Esophagus (tissue), 2 donors: ENCODE results near the gene IDI1. TPM values are rescaled to one million over a fixed set of nuclear protein-coding genes. Genes with fewer than 3 reads are reported as not detected.

Experiments used
- H3K27ac ChIP-seq, 2 donors: one replicate each; pipeline ENCODE4 v1.5.1; 2013; ENCODE audit warnings: low read depth in 2 of 2, mild to moderate bottlenecking in 2 of 2, inconsistent platforms in 1 of 2, low read length in 1 of 2, moderate library complexity in 1 of 2
- H3K27me3 ChIP-seq, 2 donors: one replicate each; pipeline ENCODE4 v1.6.1; 2013; ENCODE audit warnings: low read length in 2 of 2, control low read depth in 1 of 2, mild to moderate bottlenecking in 1 of 2; ENCODE audit not compliant: insufficient read depth in 2 of 2, control insufficient read depth in 1 of 2
- H3K36me3 ChIP-seq, 2 donors: one replicate each; pipeline ENCODE4 v1.6.1; 2013; ENCODE audit warnings: low read length in 1 of 2; ENCODE audit not compliant: control insufficient read depth in 2 of 2, insufficient read depth in 2 of 2
- H3K4me1 ChIP-seq, 2 donors: one replicate each; pipeline ENCODE4 v1.6.1; 2013; ENCODE audit warnings: low read length in 1 of 2; ENCODE audit not compliant: control insufficient read depth in 2 of 2, insufficient read depth in 2 of 2
- H3K4me3 ChIP-seq, 2 donors: one replicate each; pipeline ENCODE4 v1.5.1; 2013; ENCODE audit warnings: low read length in 2 of 2, mild to moderate bottlenecking in 2 of 2, low read depth in 1 of 2, moderate library complexity in 1 of 2
- H3K9me3 ChIP-seq, 2 donors: one replicate each; pipeline ENCODE4 v1.6.1; 2013; ENCODE audit warnings: mild to moderate bottlenecking in 2 of 2, low read depth in 1 of 2, low read length in 1 of 2, moderate library complexity in 1 of 2; ENCODE audit not compliant: control insufficient read depth in 2 of 2, insufficient read depth in 1 of 2
- WGBS, 2 donors: extraction: QIAGEN DNeasy Blood & Tissue Kit; methylation state at CpG; one replicate each; pipeline ENCODE4 v1.1.7; 2013; 5-methylcytosine and 5-hydroxymethylcytosine counted together
- polyA plus RNA-seq, 2 donors: library from polyadenylated mRNA; stranded (reverse); fragments of 200-250 nt; gene quantifications; one replicate each; pipeline ENCODE4 v1.2.3, GENCODE V29; 2013
- donor health status: healthy with polysubstance abuse.
- donor health status: Bipolar disorder and iron deficiency.

IDI1 gene
- polyA plus RNA-seq, 2 donors, result 44.5 to 51.4 TPM

DNA sequence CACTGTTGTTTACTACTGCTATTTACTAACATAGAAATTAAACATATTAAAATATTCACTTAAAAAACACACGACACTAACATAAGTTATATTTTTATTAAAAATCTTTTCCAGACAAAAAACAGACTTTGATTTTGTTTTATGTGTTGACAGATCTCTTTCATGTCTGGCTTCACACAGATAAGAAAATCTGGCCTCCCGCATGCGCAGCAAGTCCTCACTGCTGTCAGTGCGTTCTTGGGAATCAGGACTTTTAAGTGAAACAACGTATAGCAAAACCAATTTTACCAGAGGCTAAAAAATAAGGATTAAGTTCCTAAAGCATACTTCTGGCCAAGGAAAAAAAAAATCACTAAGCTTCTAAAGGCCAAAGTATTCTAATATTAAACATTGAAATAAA, 1.2 kb upstream of the IDI1 start:
- no peaks in the 10 kb centered on the region for H3K27me3 ChIP-seq
- H3K4me1 ChIP-seq, result peaks cover 3 to 8% of the 10 kb centered on the region in 2 donors
- no peaks in the 10 kb centered on the region for H3K9me3 ChIP-seq
- WGBS, 2 donors, result 26 to 31% methylated on average over 5 of the region's 5 CpGs
- peaks cover 0 to 3% of the 10 kb centered on the region in 2 donors for H3K36me3 ChIP-seq
- peak overlapping the region; percentile 96 to 100 for H3K27ac ChIP-seq
- H3K4me3 ChIP-seq, result peak overlapping the region; percentile 77 to 96

DNA sequence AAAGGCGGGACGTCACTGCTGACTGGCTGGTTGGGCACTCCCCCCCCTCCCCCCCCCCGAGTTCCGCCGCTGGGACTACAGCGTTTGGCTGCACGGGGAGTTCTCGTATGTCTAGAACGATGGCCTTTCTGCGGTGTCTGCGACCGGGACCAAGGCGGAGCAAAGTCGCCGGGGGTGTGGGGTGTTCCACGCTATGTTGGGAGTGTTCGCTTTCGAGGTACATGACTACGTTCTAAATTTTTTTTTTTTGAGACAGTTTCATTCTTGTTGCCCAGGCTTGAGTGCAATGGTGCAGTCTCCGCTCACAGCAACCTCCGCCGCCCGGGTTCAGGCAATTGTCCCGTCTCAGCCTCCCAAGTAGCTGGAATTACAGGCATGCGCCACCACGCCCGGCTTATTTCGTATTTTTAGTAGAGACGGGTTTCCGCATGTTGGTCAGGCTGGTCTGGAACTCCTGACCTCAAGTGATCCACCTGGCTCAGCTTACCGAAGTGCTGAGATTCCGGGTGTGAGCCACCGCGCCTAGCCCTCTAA, 573 bp upstream of the IDI1 start:
- no peaks in the 10 kb centered on the region for H3K9me3 ChIP-seq
- H3K4me1 ChIP-seq, result peaks cover 0 to 8% of the 10 kb centered on the region in 2 donors
- H3K4me3 ChIP-seq, result peak overlapping the region; percentile 77 to 96
- no peaks in the 10 kb centered on the region for H3K27me3 ChIP-seq
- H3K27ac ChIP-seq, result peak overlapping the region; percentile 96 to 100
- peaks cover 0 to 3% of the 10 kb centered on the region in 2 donors for H3K36me3 ChIP-seq
- 0 to 1% methylated on average over 32 to 34 of the region's 34 CpGs for WGBS, 2 donors

DNA sequence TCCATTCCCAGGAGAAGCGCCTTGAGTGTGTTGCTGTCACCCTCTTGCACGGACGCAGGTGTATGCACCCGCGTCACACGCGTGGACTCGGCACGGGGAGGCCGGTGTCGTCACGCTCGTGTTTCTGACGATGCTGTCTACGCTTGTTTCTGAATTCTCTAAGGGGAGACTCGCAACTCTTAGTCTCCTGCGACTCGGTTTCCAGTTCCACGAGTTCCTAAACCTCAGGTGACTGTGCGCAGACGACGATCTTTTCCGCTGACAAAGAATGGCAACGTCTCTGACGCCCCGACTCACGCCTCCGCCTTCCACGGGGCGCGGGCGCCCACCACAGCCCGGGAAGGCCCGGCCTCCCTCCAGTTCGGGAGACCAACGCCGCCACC, 579 bp downstream of the IDI1 start:
- 0% methylated on average over 37 of the region's 37 CpGs for WGBS, 2 donors
- no peaks in the 10 kb centered on the region for H3K9me3 ChIP-seq
- H3K4me1 ChIP-seq, result peaks cover 0 to 8% of the 10 kb centered on the region in 2 donors
- H3K27ac ChIP-seq, result peak overlapping the region; percentile 96 to 100
- H3K27me3 ChIP-seq, result no peaks in the 10 kb centered on the region
- peaks cover 0 to 4% of the 10 kb centered on the region in 2 donors for H3K36me3 ChIP-seq
- H3K4me3 ChIP-seq, result peak overlapping the region; percentile 77 to 96

DNA sequence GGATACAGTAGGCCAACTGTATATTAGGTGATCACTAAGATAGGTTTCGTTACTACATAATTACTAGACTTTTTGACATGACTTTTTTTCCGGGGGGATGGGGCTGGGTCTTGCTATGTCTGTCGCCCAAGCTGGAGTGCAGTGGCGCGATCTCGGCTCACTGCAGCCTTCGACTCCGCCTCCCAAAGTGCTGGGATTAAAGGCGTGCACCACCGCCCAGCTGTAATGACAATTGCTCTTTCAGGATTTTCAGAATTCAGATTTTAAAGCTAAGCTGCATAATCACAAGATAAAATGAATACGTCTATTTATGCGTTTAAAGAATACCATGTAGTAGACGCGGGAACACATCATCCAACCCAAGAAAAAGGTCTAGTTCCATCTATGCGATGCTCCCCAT, 982 bp downstream of the IDI1 start:
- WGBS, 2 donors, result 4% methylated on average over 15 of the region's 15 CpGs

DNA sequence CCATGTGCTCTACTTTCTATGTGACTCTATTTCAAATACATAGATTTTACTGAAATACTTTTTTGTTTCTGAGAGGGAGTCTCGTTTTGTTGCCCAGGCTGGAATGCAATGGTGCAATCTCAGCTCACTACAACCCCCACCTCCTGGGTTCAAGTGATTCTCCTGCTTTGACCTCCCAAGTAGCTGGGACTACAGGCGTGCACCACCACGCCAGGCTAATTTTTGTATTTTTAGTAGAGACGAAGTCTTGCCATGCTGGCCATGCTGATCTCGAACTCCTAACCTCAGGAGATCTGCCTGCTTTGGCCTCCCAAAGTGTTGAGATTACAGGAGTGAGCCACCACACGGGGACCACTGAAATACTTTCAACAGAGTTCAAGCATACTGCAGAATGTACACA, 3.5 kb downstream of the IDI1 start:
- peaks cover 0 to 7% of the 10 kb centered on the region in 2 donors for H3K36me3 ChIP-seq
- H3K4me3 ChIP-seq, result no peak overlapping the region
- H3K9me3 ChIP-seq, result no peaks in the 10 kb centered on the region
- H3K4me1 ChIP-seq, result peaks cover 0 to 6% of the 10 kb centered on the region in 2 donors
- H3K27ac ChIP-seq, result no peak overlapping the region
- H3K27me3 ChIP-seq, result no peaks in the 10 kb centered on the region
- 84 to 85% methylated on average over 6 of the region's 6 CpGs for WGBS, 2 donors

More for the DNA sequence above, 982 bp downstream of the IDI1 start:
- peak overlapping the region; percentile 77 to 96 for H3K4me3 ChIP-seq
- H3K36me3 ChIP-seq, result peaks cover 0 to 5% of the 10 kb centered on the region in 2 donors
- no peaks in the 10 kb centered on the region for H3K27me3 ChIP-seq
- no peaks in the 10 kb centered on the region for H3K9me3 ChIP-seq
- H3K4me1 ChIP-seq, result peaks cover 0 to 8% of the 10 kb centered on the region in 2 donors
- peak overlapping the region; percentile 96 to 100 for H3K27ac ChIP-seq

DNA sequence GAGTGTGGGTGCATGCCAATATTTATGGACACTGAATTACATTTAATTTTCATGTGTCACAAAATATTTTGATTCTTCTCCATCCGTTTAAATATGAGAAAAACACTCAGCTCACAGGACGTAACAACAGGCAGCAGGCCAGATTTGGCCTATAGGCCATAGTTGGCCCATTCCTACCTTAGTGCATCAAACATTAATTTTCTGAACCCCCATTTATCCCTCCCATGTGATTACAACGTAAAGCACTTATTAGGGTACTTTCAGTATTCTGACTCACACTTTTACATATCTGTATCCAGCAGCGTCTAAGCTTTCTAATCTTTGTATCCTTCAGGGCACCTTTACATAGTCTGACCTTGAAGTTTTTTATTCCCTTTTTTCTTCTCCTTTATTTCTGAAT, 4.0 kb downstream of the IDI1 start:
- no peaks in the 10 kb centered on the region for H3K9me3 ChIP-seq
- H3K27me3 ChIP-seq, result no peaks in the 10 kb centered on the region
- H3K27ac ChIP-seq, result no peak overlapping the region
- no peak overlapping the region for H3K4me3 ChIP-seq
- H3K4me1 ChIP-seq, result peaks cover 0 to 6% of the 10 kb centered on the region in 2 donors
- H3K36me3 ChIP-seq, result peaks cover 0 to 10% of the 10 kb centered on the region in 2 donors
- 70 to 79% methylated on average over 4 of the region's 4 CpGs for WGBS, 2 donors

DNA sequence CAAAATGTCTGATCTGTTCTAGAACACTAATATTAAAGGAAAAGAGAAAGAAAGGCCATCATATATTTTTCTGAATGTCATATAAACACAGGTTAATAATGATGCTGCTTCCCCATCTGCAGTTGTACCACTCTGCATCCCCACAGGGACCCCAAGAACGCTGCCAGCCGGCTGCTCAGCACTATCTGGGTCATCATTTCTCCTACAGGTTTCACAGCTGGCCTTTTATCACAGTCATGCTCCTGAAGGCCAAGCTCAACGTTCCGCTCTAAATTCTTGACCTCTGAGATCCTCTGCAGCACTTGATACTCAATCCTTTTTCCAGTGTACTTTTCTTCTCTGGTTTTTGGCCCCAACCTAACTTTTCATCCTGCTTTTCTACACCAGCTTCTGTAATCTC, 4.8 kb downstream of the IDI1 start:
- 52 to 70% methylated on average over 4 of the region's 4 CpGs for WGBS, 2 donors
- Histone ChIP-seq H3K9me3 (no peaks in the 10 kb centered on the region), H3K36me3 (peaks cover 0 to 10% of the 10 kb centered on the region in 2 donors), H3K4me1 (peaks cover 0 to 6% of the 10 kb centered on the region in 2 donors), H3K27me3 (no peaks in the 10 kb centered on the region), H3K4me3 (no peak overlapping the region), H3K27ac (peak overlapping the region; percentile 39 to 52)

DNA sequence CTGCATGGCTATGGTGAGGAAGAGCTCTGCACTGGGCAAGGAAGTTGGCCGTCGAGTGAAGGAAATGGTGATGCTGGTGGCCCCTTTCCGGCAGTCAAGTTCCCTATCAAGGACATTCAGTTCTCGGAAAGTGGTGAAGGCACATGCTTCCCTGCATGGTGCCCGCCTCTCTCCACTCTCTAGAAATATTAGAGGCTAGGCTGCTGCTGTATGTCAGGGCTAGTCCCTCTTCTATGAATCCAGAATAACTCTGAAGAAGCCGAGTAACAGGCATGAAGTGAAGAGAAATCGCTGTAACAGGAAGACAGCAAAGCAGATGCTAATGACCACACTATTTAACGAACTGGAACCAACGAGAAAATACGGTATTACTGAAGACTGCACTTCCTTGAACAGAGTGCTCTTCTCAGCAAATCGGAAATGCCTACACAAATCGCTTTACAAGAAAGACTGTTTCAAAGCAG, 5.4 kb downstream of the IDI1 start:
- H3K27me3 ChIP-seq, result no peaks in the 10 kb centered on the region
- H3K27ac ChIP-seq, result peak overlapping the region in 1 of 2 donors; percentile 39
- peaks cover 0 to 10% of the 10 kb centered on the region in 2 donors for H3K36me3 ChIP-seq
- H3K4me3 ChIP-seq, result peak overlapping the region in 1 of 2 donors; percentile 4
- 70 to 72% methylated on average over 12 of the region's 12 CpGs for WGBS, 2 donors
- H3K9me3 ChIP-seq, result no peaks in the 10 kb centered on the region
- H3K4me1 ChIP-seq, result peaks cover 0 to 6% of the 10 kb centered on the region in 2 donors

DNA sequence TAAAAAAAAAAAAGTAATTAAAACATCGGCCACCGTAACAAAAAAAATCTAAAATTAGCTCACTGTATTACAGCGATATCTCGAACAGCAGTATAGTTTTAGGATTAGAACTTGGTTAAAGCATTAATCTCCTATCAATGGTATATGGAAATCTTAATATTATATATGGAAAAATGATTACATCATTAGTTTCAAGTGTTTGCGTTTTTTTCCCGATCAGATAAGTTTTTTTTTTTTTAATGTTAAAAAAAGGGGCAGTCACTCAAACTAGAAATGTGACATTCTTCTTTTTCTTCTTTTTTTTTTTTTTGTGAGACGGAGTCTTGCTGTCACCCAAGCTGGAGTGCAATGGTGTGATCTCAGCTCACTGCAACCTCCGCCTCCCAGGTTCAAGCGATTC, 7.4 kb downstream of the IDI1 start:
- H3K36me3 ChIP-seq, result peaks cover 0 to 10% of the 10 kb centered on the region in 2 donors
- no peak overlapping the region for H3K4me3 ChIP-seq
- WGBS, 2 donors, result 95% methylated on average over 9 of the region's 9 CpGs

DNA sequence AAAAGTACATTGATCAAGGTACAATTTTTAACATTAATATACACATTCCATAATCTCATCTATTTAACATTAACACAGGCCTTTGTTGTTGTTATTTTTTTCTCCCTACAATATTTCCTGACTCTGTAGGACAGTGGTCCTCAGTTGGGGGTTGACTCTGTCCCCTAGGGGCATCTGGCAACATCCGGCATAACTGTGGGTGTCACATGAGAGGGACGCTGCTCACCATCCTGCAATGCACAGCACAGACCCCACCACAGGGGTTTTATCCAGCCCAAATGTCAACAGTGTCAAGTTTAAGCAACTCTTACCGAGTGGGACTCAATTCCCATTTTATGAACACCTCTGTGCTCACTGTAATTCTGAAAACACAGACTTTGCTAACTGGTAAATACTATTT, 8.8 kb downstream of the IDI1 start:
- H3K4me3 ChIP-seq, result no peak overlapping the region
- H3K27me3 ChIP-seq, result no peaks in the 10 kb centered on the region
- H3K4me1 ChIP-seq, result peaks cover 0 to 4% of the 10 kb centered on the region in 2 donors
- 80 to 86% methylated on average over 3 of the region's 3 CpGs for WGBS, 2 donors
- no peak overlapping the region for H3K27ac ChIP-seq
- no peaks in the 10 kb centered on the region for H3K9me3 ChIP-seq
- peaks cover 0 to 10% of the 10 kb centered on the region in 2 donors for H3K36me3 ChIP-seq

More for the DNA sequence above, 7.4 kb downstream of the IDI1 start:
- Histone ChIP-seq H3K27ac (no peak overlapping the region), H3K9me3 (no peaks in the 10 kb centered on the region), H3K4me1 (peaks cover 0 to 6% of the 10 kb centered on the region in 2 donors), H3K27me3 (no peaks in the 10 kb centered on the region)
